ENCODE results near the gene TCTN1. TPM values are rescaled to one million over a fixed set of nuclear protein-coding genes. Genes with fewer than 3 reads are reported as not detected.

Gene TCTN1
- total and polyA plus RNA-seq, 2 of the 13 experiments (the other 11 are each of a cell fraction or from before 2014, with no cell fraction given): 13.6 to 16.0 TPM

DNA sequence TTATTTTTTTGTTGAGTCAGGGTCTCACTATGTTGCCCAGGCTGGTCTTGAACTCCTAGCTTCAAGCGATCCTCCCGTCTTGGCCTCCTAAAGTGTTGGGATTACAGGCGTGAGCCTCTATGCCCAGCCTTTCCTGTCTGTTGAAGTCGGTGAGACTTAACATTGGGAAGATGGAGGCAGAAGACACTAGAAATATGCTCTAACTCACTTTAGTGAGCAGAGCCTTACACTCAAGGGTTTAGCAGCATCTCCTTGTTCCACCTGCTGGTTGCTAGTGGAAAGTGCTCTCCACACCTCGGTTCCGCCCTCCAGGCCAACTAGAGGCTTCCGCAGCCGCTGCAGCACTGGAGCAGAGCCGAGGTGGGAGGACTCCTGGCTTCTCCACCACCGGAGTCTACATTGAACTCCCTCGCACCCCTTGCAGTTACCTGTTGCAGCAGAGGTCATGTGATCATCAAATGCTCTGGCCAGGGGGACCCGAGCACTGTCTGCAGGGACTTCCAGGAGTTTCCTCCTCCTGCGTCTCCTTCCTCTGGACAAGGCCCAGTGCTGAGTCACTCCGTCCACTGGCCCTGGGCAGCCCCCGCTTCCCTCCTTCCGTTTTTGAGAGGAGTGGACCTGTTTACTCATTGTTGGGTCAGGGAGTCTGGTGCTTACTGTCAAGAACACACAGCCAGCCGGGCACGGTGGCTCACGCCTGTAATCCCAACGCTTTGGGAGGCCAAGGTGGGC, 84.4 kb downstream of the TCTN1 start (continued):
- TF ChIP-seq ZNF317 (CRISPR knock-in tag; IDR thresholded peaks at IDR 0.05): no peak
- no peak for TF ChIP-seq ZNF570 (CRISPR knock-in tag; IDR thresholded peaks at IDR 0.05; ENCODE audit: borderline replicate concordance)
- no peak for TF ChIP-seq ZXDC (CRISPR knock-in tag; IDR thresholded peaks at IDR 0.05)
- TF ChIP-seq, protein P1, sequence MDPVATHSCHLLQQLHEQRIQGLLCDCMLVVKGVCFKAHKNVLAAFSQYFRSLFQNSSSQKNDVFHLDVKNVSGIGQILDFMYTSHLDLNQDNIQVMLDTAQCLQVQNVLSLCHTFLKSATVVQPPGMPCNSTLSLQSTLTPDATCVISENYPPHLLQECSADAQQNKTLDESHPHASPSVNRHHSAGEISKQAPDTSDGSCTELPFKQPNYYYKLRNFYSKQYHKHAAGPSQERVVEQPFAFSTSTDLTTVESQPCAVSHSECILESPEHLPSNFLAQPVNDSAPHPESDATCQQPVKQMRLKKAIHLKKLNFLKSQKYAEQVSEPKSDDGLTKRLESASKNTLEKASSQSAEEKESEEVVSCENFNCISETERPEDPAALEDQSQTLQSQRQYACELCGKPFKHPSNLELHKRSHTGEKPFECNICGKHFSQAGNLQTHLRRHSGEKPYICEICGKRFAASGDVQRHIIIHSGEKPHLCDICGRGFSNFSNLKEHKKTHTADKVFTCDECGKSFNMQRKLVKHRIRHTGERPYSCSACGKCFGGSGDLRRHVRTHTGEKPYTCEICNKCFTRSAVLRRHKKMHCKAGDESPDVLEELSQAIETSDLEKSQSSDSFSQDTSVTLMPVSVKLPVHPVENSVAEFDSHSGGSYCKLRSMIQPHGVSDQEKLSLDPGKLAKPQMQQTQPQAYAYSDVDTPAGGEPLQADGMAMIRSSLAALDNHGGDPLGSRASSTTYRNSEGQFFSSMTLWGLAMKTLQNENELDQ (CRISPR knock-in tag; IDR thresholded peaks at IDR 0.05; ENCODE audit: borderline replicate concordance): no peak
- TF ChIP-seq ZKSCAN8 (CRISPR knock-in tag; IDR thresholded peaks at IDR 0.05; ENCODE audit: borderline replicate concordance): no peak
- peak; percentile 54; the same call in 1 of the 2 replicates for TF ChIP-seq NFE2 (CRISPR knock-in tag; IDR thresholded peaks at IDR 0.05)
- no peak for TF ChIP-seq POGZ (CRISPR knock-in tag; IDR thresholded peaks at IDR 0.05)
- TF ChIP-seq, protein P2, sequence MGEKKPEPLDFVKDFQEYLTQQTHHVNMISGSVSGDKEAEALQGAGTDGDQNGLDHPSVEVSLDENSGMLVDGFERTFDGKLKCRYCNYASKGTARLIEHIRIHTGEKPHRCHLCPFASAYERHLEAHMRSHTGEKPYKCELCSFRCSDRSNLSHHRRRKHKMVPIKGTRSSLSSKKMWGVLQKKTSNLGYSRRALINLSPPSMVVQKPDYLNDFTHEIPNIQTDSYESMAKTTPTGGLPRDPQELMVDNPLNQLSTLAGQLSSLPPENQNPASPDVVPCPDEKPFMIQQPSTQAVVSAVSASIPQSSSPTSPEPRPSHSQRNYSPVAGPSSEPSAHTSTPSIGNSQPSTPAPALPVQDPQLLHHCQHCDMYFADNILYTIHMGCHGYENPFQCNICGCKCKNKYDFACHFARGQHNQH (CRISPR knock-in tag; IDR thresholded peaks at IDR 0.05): peak; percentile 40
- TF ChIP-seq E2F5 (CRISPR knock-in tag; conservative IDR thresholded peaks at IDR 0.05): no peak
- no peak; the same call in 1 of the 2 replicates for TF ChIP-seq KMT2A (CRISPR knock-in tag; IDR thresholded peaks at IDR 0.05)
- TF ChIP-seq ZHX2 (IDR thresholded peaks at IDR 0.05; ENCODE audit: low read depth): no peak
- no peak for TF ChIP-seq ZHX2 (CRISPR knock-in tag; IDR thresholded peaks at IDR 0.05; ENCODE audit: borderline replicate concordance)
